HG02870 (cell line): ENCODE data around the gene SPINK4.
A peak's percentile ranks its signal among the peaks of the same experiment; 100 is the strongest.

Source experiments
- ATAC-seq: cut with Tn5 transposase; IDR thresholded peaks from one replicate; pipeline ENCODE4 v1.9.1; 2021; ENCODE audit warnings: mild to moderate bottlenecking, moderate library complexity; ENCODE audit not compliant: unreplicated experiment

Gene SPINK4

DNA sequence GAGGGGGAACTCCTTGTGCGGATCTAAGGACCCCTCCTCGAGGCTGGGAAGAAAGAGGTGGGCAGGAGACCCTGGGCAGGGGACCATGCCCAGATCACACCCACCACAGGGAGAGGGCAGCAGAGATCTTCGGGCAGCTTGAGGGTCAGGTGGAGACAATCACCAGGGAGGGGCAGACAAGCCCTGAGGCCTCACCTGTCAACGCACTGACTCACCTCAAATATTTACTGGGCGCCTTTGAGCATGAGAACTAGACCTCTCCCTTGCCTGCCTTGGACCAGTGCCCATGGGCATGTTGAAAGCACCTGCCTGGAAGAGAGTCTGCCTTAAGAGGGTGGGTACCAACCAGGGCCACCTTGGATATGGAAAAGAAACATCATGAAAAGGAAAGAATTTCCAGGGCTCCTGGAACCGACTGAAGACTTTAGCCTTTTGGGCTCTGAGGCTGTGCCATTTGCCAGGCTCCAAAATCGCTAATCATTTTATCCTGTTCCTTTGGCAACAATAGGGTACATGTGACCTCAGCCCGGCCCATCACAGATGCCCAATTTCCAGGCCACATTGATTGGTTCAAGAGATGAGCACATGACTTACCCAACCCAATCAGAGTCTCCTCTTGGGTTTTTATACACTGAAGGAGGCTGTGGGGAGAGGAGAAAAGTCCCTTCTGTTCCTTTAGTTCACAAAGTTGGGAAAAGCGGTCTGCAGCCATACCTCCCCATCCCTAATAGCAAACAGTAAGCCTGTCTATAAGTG lies 10.4 kb upstream of the SPINK4 start:
- ATAC-seq: no peak

DNA sequence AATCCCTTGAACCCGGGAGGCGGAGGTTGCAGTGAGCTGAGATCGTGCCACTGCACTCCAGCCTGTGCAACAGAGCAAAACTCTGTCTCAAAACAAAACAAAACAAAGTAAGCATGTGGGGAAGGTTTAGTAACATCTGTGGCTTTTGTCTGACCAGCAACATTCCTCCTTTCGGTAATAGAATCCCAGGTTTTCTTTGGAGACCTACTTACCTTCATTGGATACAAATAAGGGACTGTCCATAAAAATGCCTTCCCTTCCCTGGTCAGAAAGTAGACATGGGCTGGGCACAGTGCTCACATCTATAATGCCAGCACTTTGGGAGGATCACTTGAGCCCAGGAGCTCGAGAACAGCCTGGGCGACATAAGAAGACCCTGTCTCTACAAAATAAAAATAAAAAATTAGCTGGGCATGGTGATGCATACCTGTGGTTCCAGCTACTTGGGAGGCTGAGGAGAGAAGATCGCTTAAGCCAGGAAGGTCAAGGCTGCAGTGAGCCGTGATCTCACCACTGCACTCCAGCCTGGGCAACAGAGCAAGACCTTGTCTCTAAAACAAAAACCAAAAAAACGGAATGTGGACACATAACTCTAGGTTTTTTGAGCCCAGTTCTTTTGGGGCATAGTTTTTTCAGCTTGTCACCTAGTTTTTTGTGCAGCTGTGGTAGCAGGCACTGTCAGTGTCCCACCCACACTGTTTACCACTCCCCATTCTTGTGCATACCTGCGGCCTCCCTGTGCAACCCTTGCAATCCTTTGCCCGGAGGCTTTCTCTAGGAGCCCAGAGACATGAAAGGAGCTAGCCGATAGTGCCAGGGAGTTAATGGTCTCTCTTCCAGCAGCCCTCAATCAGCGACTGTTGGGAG lies 9.0 kb upstream of the SPINK4 start:
- ATAC-seq: no peak

- no peak for ATAC-seq
These were observed 8.4 kb upstream of the SPINK4 start for GRCh38 chr9:33231623-33231942.

GRCh38 chr9:33232815-33233214 lies 7.2 kb upstream of the SPINK4 start:
- ATAC-seq: no peak

DNA sequence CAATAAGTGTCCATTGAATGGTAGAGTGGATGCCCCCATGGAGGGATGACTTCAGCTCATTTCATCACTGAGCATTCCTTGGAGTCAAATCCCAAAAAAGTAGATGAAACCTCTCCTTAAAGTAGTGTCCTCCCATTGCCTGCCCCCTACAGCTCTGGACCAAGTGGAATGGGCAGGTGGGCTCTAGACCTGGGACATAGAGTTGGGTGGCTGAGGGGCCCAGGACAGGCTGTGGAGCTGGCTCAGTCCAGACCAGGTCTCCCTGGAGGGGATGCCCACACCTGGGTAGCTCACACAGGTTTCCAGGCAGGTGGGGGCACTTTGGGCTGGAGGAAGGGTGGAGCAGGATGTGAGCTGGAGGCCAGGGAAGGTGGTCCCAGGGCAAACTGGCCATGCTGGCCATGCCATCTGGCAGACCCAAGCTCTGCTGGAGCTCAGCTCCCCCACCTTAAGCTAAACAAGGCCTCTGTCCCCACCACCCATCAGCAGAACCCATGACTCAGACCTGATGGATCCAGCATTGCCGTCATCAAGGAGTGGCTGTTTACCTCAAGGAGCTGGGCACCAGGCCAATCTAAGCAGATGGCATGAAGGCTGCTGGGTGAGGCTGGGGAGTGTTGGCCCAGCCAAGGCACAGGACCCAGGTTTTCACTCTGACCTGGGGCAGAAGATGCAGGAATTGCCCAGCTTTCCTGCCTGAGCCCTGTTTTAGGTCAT lies 6.2 kb upstream of the SPINK4 start:
- ATAC-seq: no peak

DNA sequence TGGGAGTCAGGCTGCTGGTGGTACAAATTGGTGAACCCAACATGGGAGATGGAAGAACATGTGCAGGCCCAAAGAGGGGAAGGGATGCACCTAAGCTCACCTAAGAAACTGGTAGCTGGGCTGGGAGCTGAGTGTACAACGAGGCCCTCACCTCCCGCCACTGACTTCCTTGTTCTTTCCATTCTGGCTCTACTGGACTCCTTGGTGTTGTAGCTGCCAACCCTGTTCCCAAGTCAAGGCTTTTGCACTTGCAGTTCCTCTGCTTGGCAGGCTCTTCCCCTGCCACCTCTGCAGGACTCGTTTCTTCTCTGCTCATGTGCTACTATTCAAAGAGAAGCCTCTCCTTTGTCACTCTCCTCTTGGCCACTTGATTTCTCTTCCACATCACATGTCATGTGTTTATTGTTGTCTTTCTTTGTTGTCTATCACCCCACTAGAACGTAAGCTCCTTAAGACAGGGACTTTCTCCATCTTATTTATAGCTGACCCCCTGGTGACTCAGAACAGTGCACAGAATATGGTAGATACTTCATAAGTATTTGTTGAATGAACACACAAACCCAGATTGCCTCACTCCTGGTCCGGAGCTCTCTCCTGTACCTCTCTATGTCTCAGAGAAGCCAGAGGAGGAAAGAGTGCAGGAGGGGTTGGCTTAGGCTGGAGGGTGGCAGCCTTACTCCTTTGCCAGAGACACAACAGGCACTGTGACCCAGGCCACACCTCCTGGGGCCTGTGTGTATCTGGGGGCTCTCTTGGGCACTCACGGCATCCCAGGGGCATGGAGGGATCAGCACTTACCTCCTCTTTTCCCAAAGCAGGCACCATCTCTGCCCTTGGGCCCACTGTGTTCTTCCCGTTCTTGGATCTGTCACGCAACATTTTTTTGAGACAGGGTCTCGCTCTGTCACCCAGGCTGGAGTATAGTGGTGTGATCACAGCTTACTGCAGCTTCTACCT lies 5.2 kb upstream of the SPINK4 start:
- no peak for ATAC-seq

- ATAC-seq: no peak
These were observed 3.4 kb upstream of the SPINK4 start for GRCh38 chr9:33236571-33236970.

GRCh38 chr9:33241298-33241697 lies 1.3 kb downstream of the SPINK4 start:
- no peak for ATAC-seq

- ATAC-seq: no peak
These were observed 2.7 kb downstream of the SPINK4 start for GRCh38 chr9:33242609-33243134.

GRCh38 chr9:33244137-33244784 lies 4.3 kb downstream of the SPINK4 start:
- ATAC-seq: no peak

GRCh38 chr9:33245341-33245740 lies 5.4 kb downstream of the SPINK4 start:
- no peak for ATAC-seq

- ATAC-seq: no peak
These were observed 6.4 kb downstream of the SPINK4 start for GRCh38 chr9:33246269-33246860.

DNA sequence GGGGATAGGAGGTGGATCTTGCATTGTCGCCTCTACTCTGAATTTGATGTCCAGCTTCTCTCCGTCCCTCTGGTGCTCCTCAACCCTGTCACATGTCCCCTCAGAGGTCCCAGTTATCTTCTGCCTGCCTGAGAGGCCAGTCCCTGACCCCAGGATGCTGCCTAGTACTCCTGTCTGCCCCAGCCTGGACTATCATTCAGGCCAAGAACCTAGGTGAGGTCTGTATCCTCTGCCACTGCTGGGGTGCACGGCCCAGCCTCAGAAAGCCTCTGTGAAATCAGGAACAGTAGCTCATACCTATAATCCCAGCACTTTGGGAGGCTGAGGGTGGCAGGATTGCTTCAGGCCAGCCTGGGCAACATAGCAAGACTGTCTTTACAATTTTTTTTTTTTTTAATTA lies 8.6 kb downstream of the SPINK4 start:
- ATAC-seq: no peak

DNA sequence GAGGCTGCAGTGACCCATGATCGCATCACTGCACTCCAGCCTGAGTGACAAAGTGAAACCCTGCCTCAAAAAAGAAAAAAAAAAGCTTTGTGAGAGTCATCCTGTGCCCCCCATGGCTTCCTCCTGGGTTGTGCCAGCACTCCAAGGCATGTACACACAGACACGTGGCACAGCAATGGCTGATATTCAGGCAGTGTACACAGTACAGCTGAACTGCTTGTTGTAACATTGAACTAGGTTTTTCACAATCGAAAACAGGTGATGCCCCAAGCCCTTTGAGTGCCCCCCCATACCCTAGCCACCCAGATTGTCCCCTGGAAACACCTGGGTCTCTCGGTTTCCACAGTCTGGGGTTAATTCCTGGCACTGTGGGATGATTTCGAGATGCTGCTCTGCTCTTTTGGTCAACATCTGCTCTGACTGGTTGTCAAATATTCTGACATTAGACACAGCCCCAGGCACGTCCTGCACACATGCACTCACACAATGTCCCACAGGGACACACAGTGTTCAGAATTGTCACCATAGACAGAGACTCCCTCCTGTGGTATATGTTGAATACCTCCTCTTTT lies 9.2 kb downstream of the SPINK4 start:
- no peak for ATAC-seq

DNA sequence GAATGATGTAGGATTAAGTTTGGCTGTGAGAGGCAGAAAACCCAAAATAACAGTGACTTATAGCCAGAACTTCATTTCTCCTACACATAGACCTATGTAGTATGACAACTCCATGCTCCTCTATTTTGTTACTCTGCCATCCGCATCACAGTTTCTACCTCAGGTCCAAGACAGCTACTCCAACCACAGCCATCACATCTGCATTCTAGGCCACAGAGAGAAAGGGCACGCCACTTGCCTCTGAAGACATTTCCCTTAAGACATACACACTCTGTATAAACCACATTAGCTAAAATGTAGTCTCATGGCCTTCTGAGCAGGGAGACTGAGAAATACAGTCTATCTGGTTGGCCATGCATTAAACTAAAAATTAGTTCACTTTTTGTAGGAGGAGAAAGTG lies 10.0 kb downstream of the SPINK4 start:
- ATAC-seq: peak; percentile 37

GRCh38 chr9:33250458-33250995 lies 10.6 kb downstream of the SPINK4 start:
- ATAC-seq: no peak

- ATAC-seq: no peak
These were observed 14.2 kb downstream of the SPINK4 start for GRCh38 chr9:33254211-33254610.

DNA sequence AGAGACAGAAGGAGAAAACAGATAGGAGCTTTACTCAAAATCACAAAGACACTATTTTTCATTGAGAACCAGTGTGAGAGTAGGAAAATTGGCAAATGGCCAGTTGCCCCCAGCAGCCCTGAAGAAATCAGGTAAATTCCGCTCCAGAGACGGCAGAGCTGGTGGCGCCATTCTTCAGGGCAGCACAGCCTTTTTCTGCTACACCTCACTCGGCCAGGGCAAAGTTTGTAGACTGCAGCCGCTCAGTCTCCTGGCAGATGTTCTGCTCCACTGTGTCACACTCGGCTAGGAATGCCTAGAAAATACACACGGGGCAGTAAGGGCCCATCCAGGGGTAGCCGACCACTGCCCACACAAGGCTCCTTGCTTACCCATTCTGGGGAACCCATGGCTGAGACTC lies 15.0 kb downstream of the SPINK4 start:
- no peak for ATAC-seq

- ATAC-seq: no peak
These were observed 15.5 kb downstream of the SPINK4 start for GRCh38 chr9:33255471-33255870.
